BE2C (cell line): ENCODE measurements around the gene MSL3B.

Experiments used
- DNase-seq: peaks from one replicate; pipeline ENCODE4 v3.0.0-alpha.2; 2020
- H3K27me3 ChIP-seq: fragments of 250-450 bp; sonication (Bioruptor Pico); 2 replicates; pipeline ENCODE4 v1.5.1; 2020; ENCODE audit warnings: mild to moderate bottlenecking
- H3K36me3 ChIP-seq: fragments of 250-450 bp; sonication (Bioruptor Pico); 2 replicates; pipeline ENCODE4 v1.5.1; 2020; ENCODE audit warnings: mild to moderate bottlenecking
- H3K4me1 ChIP-seq: fragments of 250-450 bp; sonication (Bioruptor Pico); 2 replicates; pipeline ENCODE4 v1.5.1; 2020
- H3K4me3 ChIP-seq: 2 replicates; pipeline ENCODE4 v1.5.1; 2011; ENCODE audit warnings: low read depth, low read length
- H3K9me3 ChIP-seq: fragments of 250-450 bp; sonication (Bioruptor Pico); 2 replicates; pipeline ENCODE4 v1.5.1; 2020
- CTCF ChIP-seq: IDR thresholded peaks from 2 replicates; pipeline ENCODE4 v1.5.1; 2012; ENCODE audit warnings: mild to moderate bottlenecking, low read depth, low read length

The MSL3B gene

GRCh38 chr2:233850745-233851144, 17.4 kb downstream of the MSL3B start:
- no peaks in the 10 kb centered on the region for H3K9me3 ChIP-seq
- peaks cover 75% of the 10 kb centered on the region for H3K36me3 ChIP-seq
- no peak for TF ChIP-seq CTCF
- H3K4me3 ChIP-seq: no peak overlapping the region
- no peaks in the 10 kb centered on the region for H3K27me3 ChIP-seq
- no peak for DNase-seq
- H3K4me1 ChIP-seq: peaks cover 10% of the 10 kb centered on the region; the same call in 1 of the 2 replicates

- Histone ChIP-seq H3K9me3 (no peaks in the 10 kb centered on the region), H3K27me3 (no peaks in the 10 kb centered on the region), H3K36me3 (peaks cover 85% of the 10 kb centered on the region), H3K4me1 (peaks cover 10% of the 10 kb centered on the region; the same call in 1 of the 2 replicates), H3K4me3 (no peak overlapping the region)
- DNase-seq: no peak
- TF ChIP-seq CTCF: no peak
Measured at GRCh38 chr2:233849607-233850271, 18.4 kb downstream of the MSL3B start.

GRCh38 chr2:233848276-233848675, 19.9 kb downstream of the MSL3B start:
- Histone ChIP-seq H3K36me3 (peaks cover 96% of the 10 kb centered on the region), H3K4me3 (no peak overlapping the region), H3K4me1 (peaks cover 10% of the 10 kb centered on the region; the same call in 1 of the 2 replicates), H3K27me3 (no peaks in the 10 kb centered on the region), H3K9me3 (no peaks in the 10 kb centered on the region)
- no peak for TF ChIP-seq CTCF
- no peak for DNase-seq

GRCh38 chr2:233847248-233847898, 20.8 kb downstream of the MSL3B start:
- H3K36me3 ChIP-seq: peaks cover 98% of the 10 kb centered on the region
- H3K4me1 ChIP-seq: peaks cover 10% of the 10 kb centered on the region; the same call in 1 of the 2 replicates
- 0 out of 2 replicates have a peak, but pooled peaks have one; percentile 10 for TF ChIP-seq CTCF
- H3K4me3 ChIP-seq: no peak overlapping the region
- DNase-seq: no peak
- no peaks in the 10 kb centered on the region for H3K27me3 ChIP-seq
- H3K9me3 ChIP-seq: no peaks in the 10 kb centered on the region

GRCh38 chr2:233846387-233847247, 21.6 kb downstream of the MSL3B start:
- H3K36me3 ChIP-seq: peaks cover 98% of the 10 kb centered on the region
- no peak for TF ChIP-seq CTCF
- peak; percentile 71 for DNase-seq
- peaks cover 10% of the 10 kb centered on the region; the same call in 1 of the 2 replicates for H3K4me1 ChIP-seq
- no peaks in the 10 kb centered on the region for H3K27me3 ChIP-seq
- no peak overlapping the region for H3K4me3 ChIP-seq
- no peaks in the 10 kb centered on the region for H3K9me3 ChIP-seq
